Amygdala (tissue), 56 donors: Measurements from ENCODE around the gene SLC4A4.

Experiments used
- DNase-seq, 56 donors: peaks; one replicate each; lab custom pipeline; 2025; lab: John Stamatoyannopoulos, UW

Gene SLC4A4

DNA sequence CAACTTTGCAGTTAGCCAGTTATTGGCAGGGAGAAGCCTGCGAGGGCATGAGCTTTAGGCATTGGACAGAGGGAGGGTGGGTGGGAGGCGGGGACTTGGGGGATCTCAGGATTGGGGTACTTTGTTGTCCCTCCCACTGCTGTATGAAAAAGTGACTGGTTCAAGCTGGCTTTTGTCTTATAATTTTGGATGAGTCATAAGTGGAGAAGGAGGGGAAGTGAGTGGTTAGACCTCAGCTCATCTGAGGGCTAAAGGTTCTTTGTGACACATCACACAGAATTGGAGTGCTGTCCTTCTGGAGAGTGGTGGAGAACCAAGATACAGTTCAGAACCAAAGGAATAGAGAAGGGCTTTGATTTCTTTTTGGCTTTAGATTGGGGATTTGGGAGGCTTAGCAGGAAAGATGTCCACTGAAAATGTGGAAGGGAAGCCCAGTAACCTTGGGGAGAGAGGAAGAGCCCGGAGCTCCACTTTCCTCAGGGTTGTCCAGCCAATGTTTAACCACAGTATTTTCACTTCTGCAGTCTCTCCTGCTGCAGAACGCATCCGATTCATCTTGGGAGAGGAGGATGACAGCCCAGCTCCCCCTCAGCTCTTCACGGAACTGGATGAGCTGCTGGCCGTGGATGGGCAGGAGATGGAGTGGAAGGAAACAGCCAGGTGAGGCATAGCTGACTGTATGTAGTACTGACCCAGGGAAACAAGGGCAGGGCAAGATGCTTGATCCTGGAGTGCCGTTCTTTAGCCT, at the start of gene SLC4A4:
Gene SLC4A4 (plus strand): TSS at position 175 of the 748 bp plus-strand sequence.
- DNase-seq = no peak

GRCh38 chr4:71290074-71290473, 48.7 kb upstream of the SLC4A4 start:
- DNase-seq = peak in 1 of 56 donors; percentile 8

DNA sequence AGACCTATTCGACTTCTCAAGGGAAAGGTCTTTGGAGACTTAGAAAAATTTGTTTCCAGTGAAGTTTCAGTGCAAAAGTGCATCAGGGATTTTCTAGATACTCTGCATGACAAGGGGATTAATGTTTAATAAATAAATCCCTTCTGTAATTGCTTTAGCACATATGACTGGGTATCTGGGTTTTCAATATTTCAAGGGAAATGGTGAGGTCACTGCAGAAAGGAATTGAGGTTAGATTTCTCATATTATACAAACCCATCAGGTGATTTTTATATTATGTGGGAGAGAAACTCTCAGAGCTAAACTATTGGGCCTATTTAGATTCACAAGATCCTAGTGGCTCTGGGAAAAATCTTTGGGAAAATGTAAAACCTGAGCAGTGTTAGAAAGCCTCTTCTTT, 48.3 kb upstream of the SLC4A4 start:
- no peak for DNase-seq

- DNase-seq = no peak
Observed at GRCh38 chr4:71292228-71292627, 46.6 kb upstream of the SLC4A4 start.

DNA sequence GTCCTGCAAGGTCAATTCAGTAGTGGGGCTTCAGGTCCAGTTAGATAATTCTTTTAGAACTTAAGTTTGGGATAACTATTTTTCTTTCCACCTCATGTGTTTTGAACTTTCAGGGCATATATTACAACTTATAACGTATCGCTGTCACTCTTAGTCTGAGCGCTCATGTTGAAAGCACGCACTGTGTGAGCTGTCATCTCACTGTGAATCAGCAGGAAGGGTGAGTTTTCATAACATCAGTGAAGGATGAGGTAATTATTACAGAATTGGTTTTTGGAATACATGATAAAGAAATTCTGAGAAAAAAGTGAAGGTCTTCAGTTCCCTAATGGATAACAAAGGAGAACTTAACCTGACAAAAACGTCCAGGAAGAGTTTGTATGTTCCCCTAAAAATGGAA, 45.1 kb upstream of the SLC4A4 start:
- no peak for DNase-seq

DNA sequence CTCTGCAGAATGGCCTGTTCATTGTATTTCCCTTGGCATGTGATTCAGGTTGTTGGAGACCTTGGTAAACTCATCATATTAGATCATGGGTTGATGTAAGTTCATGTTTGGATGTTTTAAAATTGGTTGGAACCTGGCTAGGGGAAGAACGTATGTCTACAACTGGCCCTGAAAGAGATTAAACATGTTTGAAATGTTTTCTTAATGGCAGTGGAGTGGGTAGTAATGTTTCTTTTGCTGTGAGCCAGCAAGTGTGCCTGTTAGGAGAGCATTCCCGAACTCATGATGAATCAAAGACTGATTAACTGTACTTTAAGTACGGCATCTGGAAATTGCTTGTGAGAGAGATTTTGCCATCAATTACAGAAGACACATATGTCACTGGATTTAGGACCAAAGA, 44.5 kb upstream of the SLC4A4 start:
- DNase-seq = no peak

DNA sequence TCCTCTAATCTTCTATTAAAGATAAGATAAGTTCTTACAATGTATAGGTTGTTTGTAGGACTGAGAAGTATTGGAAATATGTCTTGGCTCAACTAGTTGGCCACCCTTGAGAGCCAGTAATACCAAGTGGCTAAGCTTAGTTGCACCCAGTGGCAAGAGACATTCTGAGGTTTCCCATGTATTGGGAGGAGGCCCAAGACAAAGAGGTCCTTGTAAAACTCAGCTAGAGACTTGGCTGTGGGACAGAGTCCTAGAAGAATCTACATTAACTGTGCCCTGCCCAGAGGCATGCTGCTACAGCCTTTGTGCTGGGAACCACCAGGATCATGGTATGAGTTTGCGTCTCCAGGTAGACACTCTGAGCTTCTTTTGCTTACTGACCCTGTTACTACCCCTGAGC, 41.9 kb upstream of the SLC4A4 start:
- peak in 30 of 56 donors; percentile 10 to 77 (median 24) for DNase-seq

DNA sequence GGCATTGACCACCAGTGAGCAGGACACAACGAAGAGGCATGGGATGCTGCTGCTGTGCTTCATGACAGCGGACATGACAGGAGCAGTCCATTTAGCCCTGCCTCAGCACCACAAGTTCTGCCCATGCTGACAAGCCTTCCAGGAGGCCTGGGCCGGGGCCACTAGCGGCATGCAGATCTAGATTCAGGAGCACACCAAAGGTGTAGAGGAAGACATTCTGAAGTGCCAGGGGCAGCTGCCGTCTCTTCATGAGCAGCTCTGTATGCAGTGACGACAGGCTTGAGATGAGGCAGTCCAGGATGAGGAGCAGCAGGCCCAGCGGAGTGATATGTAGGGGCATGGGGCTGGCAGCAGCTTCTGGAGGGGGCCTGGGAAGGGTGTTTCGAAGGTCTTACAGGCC, 38.5 kb upstream of the SLC4A4 start:
- DNase-seq = no peak

DNA sequence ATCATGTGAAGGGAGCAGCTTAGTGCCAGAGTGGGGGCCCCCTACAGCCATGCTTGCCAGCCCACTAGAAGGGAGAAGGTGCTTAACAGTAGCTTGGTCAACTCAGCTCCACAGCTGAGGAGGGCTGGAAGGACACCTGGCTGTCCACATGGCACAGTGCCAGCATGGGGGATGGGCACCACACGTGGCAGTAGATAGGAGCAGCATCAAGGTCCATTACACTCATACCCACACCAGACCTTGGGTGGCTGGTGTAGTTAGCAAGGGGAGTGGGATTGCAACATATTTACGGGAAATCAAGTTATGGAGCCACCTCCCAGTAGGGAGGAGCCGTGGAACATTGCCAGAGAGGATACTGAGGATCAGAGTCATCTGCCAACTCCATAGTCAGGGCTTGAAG, 37.9 kb upstream of the SLC4A4 start:
- peak in 1 of 56 donors; percentile 13 for DNase-seq

DNA sequence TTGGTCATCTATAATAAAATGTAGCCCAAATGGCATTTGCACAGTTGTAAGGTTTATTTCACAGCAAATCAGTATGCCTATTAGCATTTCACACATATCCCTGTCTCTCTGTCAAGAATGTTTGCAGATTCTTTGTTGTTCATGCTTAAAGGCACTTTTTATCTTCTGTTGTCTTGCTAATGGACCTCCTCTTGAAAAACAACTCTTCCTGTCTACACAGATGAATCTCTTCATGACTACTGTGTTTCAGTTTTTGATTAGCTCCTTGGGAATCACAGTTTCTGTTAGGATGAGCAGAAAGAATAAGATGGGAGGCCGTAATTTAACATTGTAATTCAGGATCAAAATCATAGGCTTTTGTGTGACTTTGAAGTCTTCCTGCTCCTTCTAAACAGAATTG, 35.5 kb upstream of the SLC4A4 start:
- DNase-seq = no peak

DNA sequence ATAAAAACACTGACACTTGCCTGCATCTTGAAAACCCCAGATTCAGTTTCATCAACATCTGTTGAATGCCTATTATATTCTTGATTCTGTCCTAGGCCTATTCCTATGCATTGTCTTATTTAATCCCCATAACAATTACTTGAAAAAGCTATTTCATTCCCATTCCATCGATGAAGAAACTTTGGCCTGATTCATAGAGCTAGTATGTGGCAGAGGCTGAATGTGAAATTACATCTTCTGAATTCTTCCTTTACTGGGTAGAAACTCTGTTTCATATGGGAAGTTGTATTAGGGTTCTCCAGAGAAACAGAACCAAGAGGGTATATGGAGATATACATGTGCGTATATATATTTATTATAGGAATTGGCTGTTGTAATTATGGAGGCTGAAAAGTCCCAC, 35.0 kb upstream of the SLC4A4 start:
- no peak for DNase-seq

- DNase-seq = no peak
Observed at GRCh38 chr4:71304289-71304850, 34.5 kb upstream of the SLC4A4 start.

DNA sequence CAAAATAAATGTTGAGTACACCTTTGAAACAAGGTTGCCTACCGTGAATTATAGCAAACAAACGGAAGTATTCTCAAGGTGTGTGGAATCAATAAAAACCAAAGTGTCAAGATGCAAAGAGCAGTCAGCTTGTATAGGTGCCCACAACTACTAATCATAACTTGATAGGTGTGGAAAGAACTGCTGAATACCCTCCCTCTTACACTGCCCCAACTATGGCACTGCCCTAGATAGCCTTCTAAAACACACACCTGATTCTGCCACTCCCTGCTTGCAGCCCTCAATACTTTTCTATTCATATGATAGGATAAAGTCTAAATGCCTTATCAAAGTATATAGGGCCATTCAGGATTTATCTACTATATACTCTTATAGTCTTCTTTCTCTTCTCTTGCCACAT, 31.1 kb upstream of the SLC4A4 start:
- DNase-seq = no peak

DNA sequence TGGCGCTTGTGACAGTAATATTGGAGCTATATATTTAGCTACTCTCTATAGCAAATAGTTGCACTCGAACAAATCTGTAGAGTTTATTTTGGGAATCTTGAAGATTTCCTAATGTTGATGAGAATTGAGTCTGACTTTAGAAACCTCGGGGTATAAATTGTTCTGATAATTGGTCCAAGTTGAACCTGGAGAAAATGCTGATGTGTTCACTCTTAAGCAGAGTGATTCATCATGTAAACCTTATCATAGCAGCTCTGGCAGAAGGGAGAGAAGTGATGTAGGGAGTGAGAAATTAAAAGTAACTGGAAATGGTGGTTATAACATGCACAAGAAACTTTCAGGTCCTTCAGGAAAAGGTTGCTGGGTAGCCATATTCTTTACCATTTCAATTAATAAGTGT, 16.4 kb upstream of the SLC4A4 start:
- no peak for DNase-seq

- DNase-seq = no peak
Observed at GRCh38 chr4:71333368-71333767, 5.5 kb upstream of the SLC4A4 start.

DNA sequence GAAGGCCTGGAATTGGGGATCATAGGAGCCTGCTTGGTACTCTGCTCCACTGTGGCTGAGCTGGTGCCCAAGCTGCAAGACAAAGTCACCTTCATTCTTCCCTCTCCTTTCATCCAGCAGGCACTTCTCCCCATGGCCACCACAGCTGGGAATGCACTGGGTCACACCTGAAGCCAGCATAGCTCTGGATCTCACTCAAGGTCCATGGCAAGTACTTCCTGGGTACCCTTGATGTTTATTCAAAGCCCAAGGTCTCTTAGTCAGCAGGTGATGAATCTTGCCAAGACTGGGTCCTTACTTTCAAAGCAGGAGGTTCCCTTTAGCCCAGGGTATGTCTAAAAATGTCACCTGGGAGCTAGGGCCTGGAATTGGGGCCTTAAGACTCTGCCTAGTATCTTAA, 4.9 kb upstream of the SLC4A4 start:
- DNase-seq = no peak

DNA sequence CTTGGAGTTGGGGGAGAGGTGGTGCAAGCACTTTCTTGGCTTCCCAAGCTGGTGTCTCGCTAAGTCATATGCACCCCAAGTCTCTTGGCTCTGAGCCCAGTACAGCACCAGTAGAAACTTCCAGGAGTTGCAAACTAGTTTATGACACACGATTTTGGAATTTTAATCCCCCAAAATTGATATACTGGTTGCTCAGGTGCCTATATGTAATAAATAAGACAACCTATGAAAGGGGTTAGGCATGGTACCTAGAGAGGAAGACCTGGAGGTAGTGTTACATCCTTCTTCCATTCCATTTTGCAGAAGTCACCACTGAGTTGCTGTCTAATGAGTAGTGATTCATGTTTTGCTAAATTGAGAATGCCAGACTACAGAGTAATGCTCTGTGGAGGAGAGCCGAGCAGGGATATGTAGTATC, 4.3 kb upstream of the SLC4A4 start:
- no peak for DNase-seq

DNA sequence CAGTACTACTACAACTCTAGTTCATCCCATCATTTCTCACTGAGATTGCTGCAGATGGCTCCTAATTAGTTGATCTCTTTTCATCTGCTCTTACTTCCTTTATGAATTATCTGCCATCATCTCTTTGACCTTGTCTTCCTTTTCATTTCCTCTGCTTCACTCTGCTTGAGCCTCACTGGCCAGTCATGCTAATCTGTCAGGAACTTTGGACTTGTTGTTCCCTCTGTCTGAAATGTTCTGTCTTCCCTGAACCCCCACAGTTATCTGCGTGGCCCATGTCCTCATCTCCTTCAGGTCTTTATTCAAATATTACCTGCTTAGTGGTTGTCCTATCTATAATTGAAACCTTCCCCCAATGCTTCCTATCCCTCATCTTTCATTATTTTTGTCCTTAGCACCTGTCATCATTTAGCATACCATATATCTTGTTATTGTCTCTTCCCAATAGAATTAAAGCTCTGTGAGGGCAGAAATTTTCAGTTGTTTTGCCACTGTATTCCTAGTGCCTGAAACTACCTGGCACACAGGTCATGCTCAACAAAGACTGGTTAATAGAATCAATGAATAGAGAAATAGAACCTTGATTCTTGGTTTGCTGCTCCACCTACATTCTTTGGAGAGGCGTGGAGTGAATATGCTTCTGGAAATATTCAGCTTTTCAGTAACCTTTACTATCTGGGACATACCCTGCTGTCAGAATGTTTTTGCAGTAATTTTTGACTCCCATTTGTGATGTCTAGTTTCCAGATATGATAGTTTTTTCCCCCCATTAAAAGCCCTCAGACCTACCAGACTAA, 5.0 kb downstream of the SLC4A4 start:
- DNase-seq = no peak

DNA sequence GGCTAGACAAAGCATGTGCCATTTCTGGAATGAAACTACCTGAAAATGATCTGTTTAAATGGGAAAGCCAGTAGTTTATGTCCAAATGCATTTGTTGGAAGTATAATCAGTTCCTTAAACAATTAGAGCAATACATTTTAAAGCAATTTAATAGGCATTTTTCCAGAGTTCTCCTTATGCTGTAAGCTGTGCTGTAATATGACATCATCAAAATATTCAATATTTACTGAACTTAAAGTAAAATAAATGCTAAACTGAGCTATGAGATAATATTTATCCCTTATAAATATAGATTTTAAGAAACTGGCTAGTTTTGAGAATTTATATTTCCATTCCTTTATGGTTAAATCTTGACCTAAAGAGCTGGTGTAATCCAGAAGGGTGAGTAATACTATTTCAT, 7.9 kb downstream of the SLC4A4 start:
- DNase-seq = no peak

DNA sequence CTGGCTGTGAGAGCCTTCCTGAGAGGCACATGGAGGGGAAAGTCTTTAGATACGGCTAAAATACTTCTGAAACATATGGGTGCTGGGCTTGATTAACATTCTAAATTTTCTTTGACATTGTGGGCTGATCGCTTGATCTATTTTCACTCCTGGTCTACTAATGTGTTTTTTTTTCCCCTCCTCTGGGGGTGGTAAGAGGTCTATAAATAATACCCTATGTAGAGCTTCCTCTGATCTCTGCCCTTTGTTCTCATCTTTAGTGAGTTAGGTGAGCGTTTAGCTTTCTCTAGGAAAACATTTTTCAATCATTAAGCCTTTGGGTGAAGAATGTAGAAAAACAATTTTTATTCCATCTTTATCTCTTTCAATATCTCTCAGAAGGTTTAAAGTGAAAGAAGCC, 9.8 kb downstream of the SLC4A4 start:
- DNase-seq = no peak

DNA sequence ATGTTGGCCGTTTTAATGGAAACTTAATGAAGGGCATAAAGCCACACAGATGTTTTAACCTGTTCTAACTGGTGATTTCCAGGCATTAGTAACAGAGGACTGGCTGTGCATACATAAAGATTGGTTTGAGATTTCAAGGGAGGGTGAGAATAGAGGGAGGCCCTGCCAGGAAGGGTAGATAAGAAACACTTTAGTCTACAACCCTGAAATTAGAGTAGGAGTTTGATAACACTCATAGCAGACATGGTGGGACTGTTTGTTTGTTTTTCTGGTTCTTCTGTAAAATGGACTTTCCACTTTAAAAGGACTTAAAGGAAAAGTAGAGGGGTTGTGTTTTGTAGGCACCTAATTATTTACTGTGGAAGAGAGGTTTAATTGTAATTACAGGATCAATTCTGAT, 16.2 kb downstream of the SLC4A4 start:
- DNase-seq = no peak

DNA sequence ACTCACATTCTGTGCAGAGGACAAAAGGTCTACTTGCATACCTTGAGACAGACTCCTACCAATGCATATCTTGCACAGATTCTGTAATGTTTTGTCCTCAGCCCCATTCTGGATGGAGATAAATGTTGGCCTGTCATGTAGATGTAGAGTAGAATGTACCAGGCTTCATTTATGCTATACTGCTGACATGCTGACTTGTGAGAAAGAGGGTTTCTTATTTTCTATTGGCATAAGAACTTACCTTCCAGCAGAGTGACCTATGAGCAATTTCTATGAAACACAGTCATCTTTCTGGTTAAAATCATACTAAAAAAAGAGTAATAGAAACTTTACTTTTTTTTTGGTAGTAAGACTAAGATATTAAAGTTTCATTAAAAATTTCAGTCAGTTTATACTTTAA, 17.2 kb downstream of the SLC4A4 start:
- DNase-seq = no peak
